ENCODE data around the gene DKC1.
"Not testable (repeated sequence)": the region's sequence is repeated elsewhere in the genome, so short reads cannot be mapped to it uniquely, and the experiment has no call there.

DKC1 gene

DNA sequence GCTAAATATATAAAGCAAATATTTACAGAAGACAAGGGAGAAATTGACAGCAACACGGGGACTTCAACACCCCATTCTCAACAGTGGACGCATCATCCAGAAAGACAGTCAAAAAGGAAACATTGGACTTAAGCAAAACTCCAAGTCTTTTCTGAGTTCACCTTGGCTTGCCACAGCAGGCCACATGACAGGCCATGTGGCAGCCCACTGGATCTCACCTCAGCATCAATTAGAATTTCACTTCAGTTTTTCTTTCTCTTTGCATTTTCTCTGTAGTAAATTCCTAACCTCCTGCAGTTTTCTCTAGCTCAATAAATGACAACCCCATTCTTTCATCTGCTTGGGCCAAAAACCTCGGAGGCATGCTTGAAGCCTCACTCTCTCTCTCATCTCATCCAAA lies 59.4 kb downstream of the DKC1 start:
- DNase-seq: no peak

DNA sequence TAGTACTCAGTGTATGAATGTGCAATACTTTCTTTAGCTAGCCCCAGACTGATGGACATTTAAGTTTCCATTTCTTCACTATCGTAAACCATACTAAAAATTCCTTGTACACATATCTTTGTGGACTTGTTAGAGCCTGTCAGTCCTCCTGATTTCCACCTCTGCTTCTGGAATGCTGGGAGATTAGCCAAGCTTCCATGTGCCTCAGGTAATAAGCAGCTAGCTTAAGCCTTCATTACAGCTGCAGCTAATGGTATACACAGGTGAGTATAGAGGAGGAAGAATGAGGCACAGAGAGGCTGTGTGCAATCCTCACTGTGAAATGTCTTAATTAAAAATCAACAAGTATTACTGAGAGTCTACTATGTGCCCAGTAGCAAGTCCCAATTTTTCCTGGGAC lies 62.0 kb downstream of the DKC1 start:
- no peak for DNase-seq

DNA sequence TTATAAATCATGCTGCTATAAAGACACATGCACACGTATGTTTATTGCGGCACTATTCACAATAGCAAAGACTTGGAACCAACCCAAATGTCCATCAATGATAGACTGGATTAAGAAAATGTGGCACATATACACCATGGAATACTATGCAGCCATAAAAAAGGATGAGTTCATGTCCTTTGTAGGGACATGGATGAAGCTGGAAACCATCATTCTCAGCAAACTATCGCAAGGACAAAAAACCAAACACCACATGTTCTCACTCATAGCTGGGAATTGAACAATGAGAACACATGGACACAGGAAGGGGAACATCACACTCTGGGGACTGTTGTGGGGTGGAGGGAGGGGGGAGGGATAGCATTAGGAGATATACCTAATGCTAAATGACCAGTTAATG lies 62.9 kb downstream of the DKC1 start:
- DNase-seq: not testable (repeated sequence)

Measured in effector CD8-positive, alpha-beta T cell (primary cell).